Dendritic cell treated with granulocyte-macrophage colony-stimulating factor and Interleukin-4, amounts not matched to agents 40 ng/mL and 50 ng/mL, for 4 days (primary cell): Measurements from ENCODE around the gene C2orf74.

Experiments
- H3K27ac Mint-ChIP-seq: one replicate; pipeline ENCODE4 v1.8.0; 2022; ENCODE audit warnings: mild to moderate bottlenecking, mixed read lengths
- H3K27me3 Mint-ChIP-seq: one replicate; pipeline ENCODE4 v1.8.0; 2022; ENCODE audit warnings: mild to moderate bottlenecking, mixed read lengths
- H3K36me3 Mint-ChIP-seq: one replicate; pipeline ENCODE4 v1.8.0; 2022; ENCODE audit warnings: low read depth, mixed read lengths
- H3K4me1 Mint-ChIP-seq: one replicate; pipeline ENCODE4 v1.8.0; 2022; ENCODE audit warnings: low read depth, mixed read lengths
- H3K4me3 Mint-ChIP-seq: one replicate; pipeline ENCODE4 v1.8.0; 2022; ENCODE audit warnings: mild to moderate bottlenecking, moderate library complexity, mixed read lengths
- H3K9me3 Mint-ChIP-seq: one replicate; pipeline ENCODE4 v1.8.0; 2022; ENCODE audit warnings: mixed read lengths
- intact Hi-C: fragments of 100-400 bp; cut with micrococcal nuclease; formaldehyde crosslinking; loops from one replicate; pipeline ENCODE4 v1.15.0; 2022

Gene C2orf74

DNA sequence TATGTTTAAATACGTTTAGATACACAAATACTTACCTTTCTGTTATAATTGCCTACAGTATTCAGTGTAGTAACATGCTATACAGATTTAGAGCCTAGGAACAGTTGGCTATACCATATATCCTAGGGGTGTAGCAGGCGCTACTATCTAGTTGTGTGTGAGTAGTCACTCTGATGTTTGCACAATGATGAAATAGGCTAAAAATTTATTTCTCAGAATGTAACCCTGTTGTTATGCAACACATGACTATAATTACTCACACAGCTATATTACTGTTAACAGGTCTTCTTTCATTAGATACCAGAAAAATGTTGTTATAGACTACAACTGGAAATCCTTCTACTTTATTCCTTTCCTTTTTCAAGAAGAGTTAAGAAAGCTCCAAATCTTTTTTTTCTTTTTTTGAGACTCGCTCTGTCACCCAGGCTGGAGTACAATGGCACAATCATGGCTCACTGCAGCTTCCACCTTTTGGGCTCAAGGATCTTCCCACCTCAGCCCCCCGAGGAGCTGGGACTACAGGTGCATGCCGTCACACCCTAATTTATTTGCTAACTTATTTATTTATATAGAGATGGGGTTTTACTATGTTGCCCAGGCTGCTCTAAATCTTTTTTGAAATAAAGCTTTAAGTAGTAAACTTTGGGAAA, 48.5 kb downstream of the C2orf74 start:
- H3K27me3 Mint-ChIP-seq = no peaks in the 10 kb centered on the region
- H3K27ac Mint-ChIP-seq = no peak overlapping the region
- H3K36me3 Mint-ChIP-seq = peaks cover 59% of the 10 kb centered on the region

DNA sequence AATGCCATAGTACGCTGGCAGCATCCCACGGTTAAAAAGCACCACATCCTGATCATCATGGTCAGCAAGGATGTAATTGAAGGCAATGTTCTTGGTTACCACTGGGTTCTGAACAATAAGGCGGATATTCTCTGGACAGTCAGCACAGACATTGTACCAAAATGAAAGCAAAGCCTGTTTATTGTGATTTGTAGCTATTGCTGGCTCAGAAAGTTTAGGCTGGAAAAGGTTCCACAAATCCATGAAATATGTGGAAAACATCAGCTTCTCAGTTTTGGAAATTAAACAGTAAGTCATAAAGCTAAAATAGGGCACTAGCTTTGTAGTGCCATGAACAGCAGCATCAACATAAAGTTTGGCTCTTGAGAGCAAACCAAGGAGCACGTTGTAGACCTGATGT, 52.2 kb downstream of the C2orf74 start:
- Mint-ChIP-seq H3K27me3 (no peaks in the 10 kb centered on the region), H3K4me3 (no peak overlapping the region), H3K27ac (no peak overlapping the region), H3K4me1 (no peaks in the 10 kb centered on the region), H3K36me3 (peaks cover 58% of the 10 kb centered on the region), H3K9me3 (no peaks in the 10 kb centered on the region)
- intact Hi-C loops = no loop called here

More for the DNA sequence above, 48.5 kb downstream of the C2orf74 start:
- Mint-ChIP-seq H3K4me1 (no peaks in the 10 kb centered on the region), H3K9me3 (no peaks in the 10 kb centered on the region), H3K4me3 (no peak overlapping the region)
- intact Hi-C loops = no loop called here
